AG20443 (cell line): ENCODE results near the gene ODC1.

Experiments
- DNase-seq: peaks from one replicate; pipeline ENCODE4 v3.0.0; 2012; ENCODE audit warnings: low spot score, mixed read lengths

The ODC1 gene

GRCh38 chr2:10400002-10400401 lies 48.1 kb downstream of the ODC1 start:
- no peak for DNase-seq

DNA sequence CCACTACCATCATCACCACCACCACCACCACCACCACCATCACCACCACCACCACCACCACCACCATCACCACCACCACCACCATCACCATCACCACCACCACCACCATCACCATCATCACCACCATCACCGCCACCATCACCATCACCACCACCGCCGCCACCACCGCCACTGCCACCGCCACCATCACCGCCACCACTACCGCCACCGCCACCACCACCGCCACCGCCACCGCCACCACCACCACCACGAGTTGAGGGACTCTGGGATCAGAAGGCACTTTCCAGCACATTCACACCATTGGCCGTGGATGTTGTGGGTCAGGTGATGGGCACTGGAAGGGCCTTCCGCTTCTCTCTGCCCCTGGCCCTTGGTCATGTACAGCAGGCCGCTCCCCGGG lies 48.8 kb downstream of the ODC1 start:
- DNase-seq, result no peak

DNA sequence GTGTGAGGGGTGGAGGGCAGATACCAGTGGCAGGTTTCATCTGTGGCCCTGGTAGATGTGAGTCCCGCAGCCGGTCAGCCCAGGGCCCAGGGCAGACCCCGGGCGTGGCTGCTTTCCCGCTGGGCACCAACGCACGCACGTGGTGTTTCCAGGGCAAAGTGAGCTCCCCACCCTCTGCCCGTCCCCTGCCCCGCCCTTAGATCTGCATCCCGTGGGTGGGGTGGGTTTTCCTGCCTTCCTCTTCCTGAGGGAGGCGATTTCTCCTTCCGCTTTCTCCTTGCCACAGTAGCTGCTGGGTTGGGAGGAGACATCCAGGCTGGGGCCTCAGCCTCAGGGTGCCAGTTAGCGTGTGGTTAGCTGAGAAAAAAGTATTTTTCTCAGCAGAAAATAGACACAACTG lies 49.6 kb downstream of the ODC1 start:
- no peak for DNase-seq

DNA sequence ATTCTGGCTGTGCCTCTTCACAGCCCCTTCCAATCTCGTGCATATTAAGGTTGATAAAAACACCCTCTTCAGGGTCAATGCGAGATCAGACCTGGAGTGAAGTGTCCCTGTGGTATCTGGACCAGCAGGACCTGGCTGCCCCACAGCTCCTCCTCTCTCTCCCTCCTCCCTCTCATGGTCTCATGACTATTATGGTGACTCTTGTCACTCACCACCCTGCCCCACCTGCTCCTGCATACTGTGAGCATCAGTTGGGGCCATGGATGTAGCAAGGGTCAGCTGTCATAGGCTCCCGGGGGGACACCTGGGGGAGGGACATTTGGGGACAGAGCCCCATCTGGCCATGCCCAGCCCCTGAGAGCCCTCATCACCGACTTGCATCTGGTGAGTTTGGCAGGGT lies 50.2 kb downstream of the ODC1 start:
- DNase-seq, result no peak

GRCh38 chr2:10397297-10397875 lies 50.7 kb downstream of the ODC1 start:
- no peak for DNase-seq

GRCh38 chr2:10396464-10396863 lies 51.7 kb downstream of the ODC1 start:
- no peak for DNase-seq

DNA sequence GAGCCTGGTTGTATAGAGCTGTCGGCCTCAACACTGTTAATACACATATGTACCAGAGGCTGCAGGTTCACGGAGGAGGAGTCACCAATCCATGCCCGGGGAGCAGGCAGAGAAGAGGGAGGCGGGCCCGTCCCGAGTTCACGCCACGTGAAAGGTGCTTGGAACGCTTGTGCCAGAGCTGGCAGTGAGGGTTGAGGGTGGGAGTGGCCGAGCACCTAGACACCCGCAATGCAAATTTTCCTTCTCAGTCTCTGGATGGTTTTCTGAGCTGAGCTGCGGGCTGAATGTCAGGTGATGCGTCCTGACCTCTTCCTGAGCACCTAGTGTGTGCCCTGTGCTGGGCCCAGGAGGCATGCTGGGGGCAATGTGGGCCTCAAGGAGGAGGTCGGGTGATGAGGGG lies 52.2 kb downstream of the ODC1 start:
- DNase-seq, result no peak

GRCh38 chr2:10393640-10393982 lies 54.5 kb downstream of the ODC1 start:
- no peak for DNase-seq

GRCh38 chr2:10392951-10393639 lies 55.0 kb downstream of the ODC1 start:
- no peak for DNase-seq

DNA sequence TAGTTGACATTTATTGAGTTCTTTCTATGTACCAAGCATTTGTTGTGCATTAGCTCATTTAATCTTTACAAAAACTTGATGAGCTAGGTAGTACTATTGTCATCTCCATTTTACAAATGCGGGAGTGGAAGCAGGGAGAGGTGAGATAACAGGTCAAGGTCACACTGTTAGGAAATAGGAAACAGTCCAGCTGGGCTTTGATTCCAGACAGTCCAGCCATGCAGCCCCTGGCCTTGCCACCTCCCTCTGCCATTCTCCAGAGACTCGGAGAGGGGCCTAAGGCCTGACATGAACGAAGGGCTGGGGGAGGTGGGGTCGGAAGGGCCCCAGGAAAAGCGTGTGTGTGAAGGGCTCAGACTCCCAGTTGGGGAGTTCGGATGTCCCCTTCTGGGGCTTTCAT lies 55.6 kb downstream of the ODC1 start:
- no peak for DNase-seq

DNA sequence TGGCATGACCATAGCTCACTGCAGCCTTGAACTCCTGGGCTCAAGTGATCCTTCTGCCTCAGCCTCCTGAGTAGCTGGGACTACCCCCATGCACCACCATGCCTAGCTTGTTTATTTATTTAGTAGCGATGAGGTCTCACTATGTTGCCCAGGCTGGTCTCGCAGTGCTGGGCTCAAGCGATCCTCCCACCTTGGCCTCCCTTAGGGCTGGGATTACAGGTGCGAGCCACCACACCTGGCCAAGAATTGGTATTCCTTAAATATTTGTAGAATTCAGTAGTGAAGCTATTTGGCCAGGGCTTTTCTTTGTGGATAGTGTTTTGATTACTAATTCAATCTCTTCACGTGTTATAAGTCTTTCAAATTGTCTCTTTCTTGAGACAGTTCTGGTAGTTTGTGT lies 56.0 kb downstream of the ODC1 start:
- DNase-seq, result no peak

- DNase-seq, result peak; percentile 67
Measured at GRCh38 chr2:10390369-10390801, 57.7 kb downstream of the ODC1 start.
